ENCODE measurements around the gene OSCP1.

OSCP1 gene

DNA sequence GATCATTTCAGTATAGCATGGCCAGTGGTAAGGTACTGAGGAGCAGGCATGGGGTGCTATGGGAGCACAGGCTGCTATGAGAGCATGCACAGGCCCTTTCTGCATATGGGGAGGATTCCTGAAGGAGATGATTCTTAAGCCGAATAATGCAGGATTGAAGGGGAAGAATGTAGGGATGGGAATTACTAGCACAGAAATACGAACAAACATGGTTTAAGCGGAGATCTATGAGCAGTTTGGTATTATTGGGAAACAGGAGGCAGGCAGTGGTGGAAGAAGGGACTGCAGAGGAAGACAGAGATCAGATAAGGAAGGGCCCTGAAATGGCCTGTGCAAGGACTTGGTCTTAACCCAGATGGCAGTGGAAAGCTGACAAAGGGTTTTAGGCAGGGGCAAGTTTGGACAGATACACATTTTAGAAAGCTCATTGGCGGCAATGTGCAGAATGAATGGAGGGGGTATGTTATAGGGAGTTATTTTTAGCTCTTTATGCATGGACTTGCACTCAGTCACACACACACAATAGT is 1.7 kb downstream of the OSCP1 start:
- H3K4me3 ChIP-seq (replicated peaks; ENCODE audit: insufficient read depth, low read length) = no peak overlapping the region
- H3K27ac ChIP-seq (replicated peaks) = 0 out of 2 replicates have a peak overlapping the region, but pooled peaks have one; percentile 5
- TF ChIP-seq SPI1 (IDR thresholded peaks at IDR 0.05; ENCODE audit: borderline replicate concordance, low read depth) = no peak
- no peak for TF ChIP-seq POLR2AphosphoS5 (IDR thresholded peaks at IDR 0.05; ENCODE audit: low read depth)
- no peak for TF ChIP-seq GABPA (IDR thresholded peaks at IDR 0.05; ENCODE audit: low read depth)
- no peak for TF ChIP-seq REST (IDR thresholded peaks at IDR 0.05; ENCODE audit: insufficient replicate concordance, low read depth)
- no peak for TF ChIP-seq CTCF (IDR thresholded peaks at IDR 0.05; ENCODE audit: insufficient read depth, low read length)
- no peaks in the 10 kb centered on the region for H3K27me3 ChIP-seq (ENCODE audit: insufficient read depth, poor library complexity, severe bottlenecking)
- peak in 1 of 2 experiments; percentile 46 for DNase-seq (ENCODE audit: low read depth in 1 of 2, low spot score in 1 of 2)

DNA sequence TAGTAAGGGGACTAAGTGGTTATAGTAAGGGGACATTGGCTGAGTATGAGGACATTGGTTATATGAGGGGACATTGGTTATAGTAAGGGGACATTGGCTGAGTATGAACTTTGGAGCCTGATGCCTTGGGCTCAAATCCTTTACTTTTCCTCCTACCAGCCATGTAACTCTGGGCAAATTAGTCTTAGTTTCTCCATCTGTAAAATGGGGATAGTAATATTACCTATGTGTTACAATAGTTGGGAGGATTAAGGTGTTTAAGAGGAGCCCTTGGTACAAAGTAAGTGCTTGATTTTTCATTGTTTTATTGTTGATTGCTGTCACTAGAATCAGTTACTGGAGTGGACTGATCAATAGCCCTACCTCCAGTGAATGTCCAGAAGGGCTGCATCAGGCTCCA is 2.8 kb downstream of the OSCP1 start:
- TF ChIP-seq SPI1 (IDR thresholded peaks at IDR 0.05; ENCODE audit: borderline replicate concordance, low read depth) = no peak
- no peak for TF ChIP-seq GABPA (IDR thresholded peaks at IDR 0.05; ENCODE audit: low read depth)
- TF ChIP-seq POLR2AphosphoS5 (IDR thresholded peaks at IDR 0.05; ENCODE audit: low read depth) = no peak
- TF ChIP-seq REST (IDR thresholded peaks at IDR 0.05; ENCODE audit: insufficient replicate concordance, low read depth) = no peak
- no peak for TF ChIP-seq CTCF (IDR thresholded peaks at IDR 0.05; ENCODE audit: insufficient read depth, low read length)
- Histone ChIP-seq H3K4me3 (replicated peaks; ENCODE audit: insufficient read depth, low read length) (no peak overlapping the region), H3K27ac (replicated peaks) (peak overlapping the region; percentile 60), H3K27me3 (ENCODE audit: insufficient read depth, poor library complexity, severe bottlenecking) (no peaks in the 10 kb centered on the region)
- no peak for DNase-seq (ENCODE audit: low read depth in 1 of 2, low spot score in 1 of 2)

- Histone ChIP-seq H3K27me3 (ENCODE audit: insufficient read depth, poor library complexity, severe bottlenecking) (no peaks in the 10 kb centered on the region), H3K27ac (replicated peaks) (peak overlapping the region; percentile 60), H3K4me3 (replicated peaks; ENCODE audit: insufficient read depth, low read length) (no peak overlapping the region)
- TF ChIP-seq SPI1 (IDR thresholded peaks at IDR 0.05; ENCODE audit: borderline replicate concordance, low read depth) = peak; percentile 87
- no peak for TF ChIP-seq GABPA (IDR thresholded peaks at IDR 0.05; ENCODE audit: low read depth)
- DNase-seq (ENCODE audit: low read depth in 1 of 2, low spot score in 1 of 2) = peak in 1 of 2 experiments; percentile 74
Measured at GRCh38 chr1:36446746-36447145, 3.5 kb downstream of the OSCP1 start.

DNA sequence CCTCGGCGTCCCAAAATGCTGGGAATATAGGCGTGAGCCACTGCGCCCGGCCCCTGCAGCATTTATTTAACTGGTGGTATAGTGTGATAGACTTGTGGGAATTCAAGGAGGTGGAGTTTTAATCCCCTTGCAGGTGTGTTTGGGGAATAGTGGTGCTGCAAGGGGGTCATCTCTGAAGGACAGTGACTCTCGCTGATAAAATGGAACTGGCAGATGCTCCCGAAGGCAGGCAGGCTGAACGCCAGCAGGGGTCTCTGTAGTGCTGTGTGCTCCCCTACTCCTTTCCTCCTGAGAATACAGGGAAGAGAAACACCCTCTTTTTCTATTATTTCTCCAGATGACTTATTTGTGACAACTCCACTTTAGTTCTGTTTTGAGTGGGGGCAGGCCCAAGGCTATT is 4.0 kb downstream of the OSCP1 start:
- peak in 1 of 2 experiments; percentile 77 for DNase-seq (ENCODE audit: low read depth in 1 of 2, low spot score in 1 of 2)
- TF ChIP-seq POLR2AphosphoS5 (IDR thresholded peaks at IDR 0.05; ENCODE audit: low read depth) (no peak), CTCF (IDR thresholded peaks at IDR 0.05; ENCODE audit: insufficient read depth, low read length) (peak; percentile 84)
- no peak overlapping the region for H3K4me3 ChIP-seq (replicated peaks; ENCODE audit: insufficient read depth, low read length)

More for the DNA sequence above, 4.0 kb downstream of the OSCP1 start:
- H3K27me3 ChIP-seq (ENCODE audit: insufficient read depth, poor library complexity, severe bottlenecking) = no peaks in the 10 kb centered on the region
- peak overlapping the region; percentile 60 for H3K27ac ChIP-seq (replicated peaks)
